Hippocampal formation (tissue), 2 donors: Measurements from ENCODE around the gene BCL11B.

Source experiments
- DNase-seq, 2 donors: peaks; one replicate each; lab custom pipeline; 2025; lab: John Stamatoyannopoulos, UW

The BCL11B gene

DNA sequence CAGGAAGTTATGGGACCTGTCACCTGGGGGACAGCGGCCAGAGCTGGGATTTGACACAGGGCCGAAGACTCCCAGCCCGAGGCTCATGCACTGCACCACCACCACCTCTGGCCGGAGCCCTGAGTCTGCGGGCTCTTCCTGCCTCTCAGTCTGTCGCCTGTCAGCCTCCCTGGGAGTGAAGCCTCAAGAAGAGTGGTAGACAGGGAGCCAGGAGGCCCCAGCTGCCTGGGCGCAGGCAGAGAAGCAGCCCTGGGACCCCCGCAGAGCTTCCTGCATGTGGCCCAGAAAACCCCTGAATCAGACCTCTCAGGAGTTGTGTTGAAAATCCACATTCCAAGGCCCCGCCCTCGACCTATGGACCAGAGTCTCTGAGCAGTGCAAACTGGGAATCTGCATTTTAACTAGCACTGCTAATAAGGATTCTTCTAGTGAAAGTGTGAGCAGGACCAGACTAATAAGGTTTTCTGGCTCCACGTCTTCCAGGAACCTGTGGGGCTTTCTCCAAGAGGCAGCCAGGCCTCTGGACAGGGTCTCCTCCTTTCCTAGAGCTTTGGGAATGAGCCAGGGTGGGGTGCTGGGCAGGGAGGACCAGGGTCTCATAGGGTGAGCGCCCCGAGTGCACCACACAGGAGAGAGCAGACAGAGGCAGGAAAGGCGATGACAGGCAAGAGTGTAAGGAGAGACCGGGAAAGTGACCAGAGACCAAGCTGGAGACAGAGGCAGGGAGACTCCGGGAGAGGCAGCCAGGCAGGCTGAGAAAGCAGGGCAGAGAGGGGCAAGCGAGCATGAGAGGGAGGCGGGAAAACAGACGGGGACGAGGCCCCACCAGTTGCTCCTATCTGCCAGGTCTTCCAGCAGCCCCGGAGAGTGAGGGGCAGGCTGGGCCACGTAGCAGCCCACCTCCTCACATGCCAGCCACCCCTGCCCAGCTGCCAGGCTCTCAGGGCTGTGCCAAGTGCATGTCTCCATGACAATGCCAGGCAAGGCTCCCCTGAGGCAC, 112.4 kb downstream of the BCL11B start:
- DNase-seq = no peak

DNA sequence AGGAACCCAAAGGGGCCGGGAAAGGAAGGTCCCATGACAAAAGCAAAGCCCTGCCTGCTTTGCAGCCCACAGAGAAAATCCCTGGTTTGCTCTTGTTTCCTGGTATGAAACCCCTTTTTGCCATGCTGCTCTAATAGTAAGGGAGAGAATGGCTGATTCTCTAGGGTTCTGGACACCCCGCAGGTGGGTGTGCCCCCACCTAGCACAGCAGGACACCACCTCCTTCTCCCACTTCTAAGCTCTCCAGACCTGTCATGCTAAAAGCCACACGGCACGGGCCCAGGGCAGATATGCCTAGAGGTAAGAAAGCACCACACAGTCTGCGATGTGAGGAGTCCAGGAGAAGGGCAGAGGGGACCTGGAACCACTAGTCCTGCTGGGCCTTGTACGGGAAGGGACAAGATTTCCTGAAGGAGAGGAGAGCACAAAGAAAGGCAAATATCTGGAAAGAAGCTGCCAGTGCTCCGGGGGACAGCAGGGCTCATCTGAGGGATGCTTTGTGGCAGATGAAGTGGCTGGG, 113.3 kb downstream of the BCL11B start:
- DNase-seq = no peak

DNA sequence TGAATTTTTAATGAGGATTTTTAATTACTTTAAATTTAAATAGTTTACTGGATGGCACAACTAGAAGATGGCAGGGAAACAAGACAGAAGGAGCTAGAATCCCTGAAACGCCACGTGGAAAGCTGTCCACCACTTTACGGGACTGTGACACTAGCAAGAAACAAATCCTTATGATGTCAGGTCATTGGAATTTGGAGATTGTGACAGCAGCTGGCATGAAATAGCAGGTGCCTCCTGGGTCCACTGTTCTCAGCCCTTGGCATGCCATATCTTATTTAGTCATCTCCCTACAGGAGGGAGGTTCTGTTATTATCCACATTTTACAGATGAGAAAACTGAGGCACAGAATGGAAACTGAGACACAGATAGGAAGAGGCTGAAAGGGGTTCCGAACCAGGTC, 113.8 kb downstream of the BCL11B start:
- DNase-seq = no peak

DNA sequence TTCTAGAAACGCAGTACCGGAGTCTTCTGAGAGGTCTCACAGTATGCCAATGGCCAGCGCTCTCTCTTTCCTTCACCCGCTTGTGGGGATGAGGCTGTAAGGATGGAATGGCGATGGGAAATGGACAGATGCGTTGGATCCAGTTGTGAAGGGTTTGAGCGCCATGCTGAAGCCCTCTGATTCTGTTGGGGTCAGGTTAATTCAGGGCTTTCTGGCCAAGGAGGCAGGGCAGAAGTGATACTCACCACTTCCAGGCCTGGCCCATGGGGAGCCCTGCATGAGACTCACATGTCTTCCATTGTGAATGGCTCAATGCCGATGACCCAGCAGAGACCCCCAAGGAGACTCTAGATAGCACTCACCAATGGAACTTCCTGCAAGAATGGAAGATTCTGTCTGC, 114.3 kb downstream of the BCL11B start:
- no peak for DNase-seq

DNA sequence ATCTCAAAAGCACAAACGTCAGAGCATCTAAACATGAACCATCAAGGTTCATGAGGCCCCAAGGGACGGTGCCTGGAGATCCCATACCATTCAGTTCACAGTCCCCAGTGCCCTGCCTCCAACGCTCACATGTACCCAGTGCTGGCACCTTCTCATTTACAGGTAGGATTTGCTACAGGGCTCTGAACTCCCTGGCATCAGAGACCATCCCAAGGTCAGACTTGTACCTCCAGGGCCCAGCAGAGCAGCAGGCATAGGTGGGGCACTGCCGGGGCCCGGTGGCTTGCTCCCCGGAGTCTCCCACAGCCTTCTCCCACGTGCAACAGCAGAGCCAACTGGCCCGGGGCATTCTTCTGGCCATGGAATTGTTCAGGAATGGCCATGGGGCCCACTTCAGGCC, 114.8 kb downstream of the BCL11B start:
- no peak for DNase-seq

DNA sequence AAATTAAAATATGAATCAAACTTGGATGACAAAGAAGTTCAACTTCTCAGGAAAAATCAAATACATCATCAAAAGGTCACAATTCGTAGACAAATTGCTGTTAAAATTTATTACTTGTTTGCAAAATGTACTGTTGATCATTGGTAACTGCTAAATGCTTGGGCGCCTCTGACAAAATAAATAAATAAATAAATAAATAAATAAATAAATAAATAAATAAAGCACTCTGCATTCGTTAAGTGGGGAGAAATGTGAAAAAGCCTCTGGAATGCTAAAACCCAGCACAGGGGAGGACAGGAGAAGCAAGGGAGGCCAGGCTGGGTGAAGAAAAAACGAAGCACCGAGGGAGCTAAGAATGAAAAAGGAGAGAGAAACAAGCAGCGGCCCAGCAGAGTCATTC, 115.2 kb downstream of the BCL11B start:
- DNase-seq = no peak

DNA sequence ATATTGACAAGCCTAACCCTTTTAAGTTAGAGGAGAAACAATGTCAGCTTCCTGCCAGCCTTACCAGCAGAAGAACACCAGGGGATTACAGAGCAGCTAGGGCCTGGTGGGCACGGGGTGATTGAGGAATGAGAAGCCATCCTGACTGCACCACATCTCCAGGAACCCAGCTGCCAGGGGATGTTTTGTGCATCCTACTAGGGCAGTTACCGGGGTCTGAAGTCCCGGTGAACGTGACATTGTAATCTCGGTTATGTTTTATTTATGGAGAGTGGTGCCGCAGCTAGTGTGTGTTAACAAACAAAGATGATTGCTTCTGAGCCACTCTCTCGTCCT, 115.9 kb downstream of the BCL11B start:
- no peak for DNase-seq

DNA sequence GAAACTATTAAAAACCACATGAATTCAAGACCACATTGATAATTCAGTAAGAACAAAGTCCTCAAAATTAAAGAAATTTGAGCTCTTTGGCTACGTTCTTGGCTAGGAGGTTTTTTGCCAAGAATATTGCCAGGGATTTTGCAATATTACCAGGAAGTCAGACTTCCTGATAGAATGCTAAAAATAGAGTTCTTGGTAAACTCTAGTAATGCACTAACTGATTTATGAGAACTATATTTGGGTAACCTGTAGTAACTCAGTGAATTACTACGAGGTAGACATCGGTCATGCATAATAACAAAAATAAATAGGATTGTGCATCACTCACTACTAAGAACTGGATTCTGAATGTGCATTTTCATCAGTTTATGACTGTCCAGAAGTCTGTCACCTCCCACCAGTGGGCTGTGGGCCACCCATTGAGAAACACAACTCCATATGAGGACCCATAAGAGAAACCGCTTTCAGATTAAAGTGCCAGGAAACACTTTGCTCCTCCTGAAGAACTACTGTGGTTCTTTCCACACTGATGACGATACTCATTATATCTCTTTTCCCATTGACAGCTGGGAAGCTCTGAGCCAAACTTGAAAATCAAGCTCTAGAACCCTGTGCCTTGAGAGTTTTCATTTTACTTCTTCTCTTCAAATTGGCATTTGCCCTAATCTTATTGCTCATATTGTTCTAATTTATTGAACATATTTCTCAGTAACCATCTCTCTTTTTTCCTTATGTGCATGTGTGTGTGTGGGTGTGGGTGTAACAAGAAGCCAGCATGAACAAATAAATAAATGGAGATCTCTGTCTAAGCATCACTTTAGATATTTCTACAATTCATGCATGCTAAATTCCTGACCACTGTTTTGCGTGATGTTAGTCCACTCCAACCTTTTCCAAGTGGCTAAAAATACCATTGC, 116.6 kb downstream of the BCL11B start:
- DNase-seq = no peak

DNA sequence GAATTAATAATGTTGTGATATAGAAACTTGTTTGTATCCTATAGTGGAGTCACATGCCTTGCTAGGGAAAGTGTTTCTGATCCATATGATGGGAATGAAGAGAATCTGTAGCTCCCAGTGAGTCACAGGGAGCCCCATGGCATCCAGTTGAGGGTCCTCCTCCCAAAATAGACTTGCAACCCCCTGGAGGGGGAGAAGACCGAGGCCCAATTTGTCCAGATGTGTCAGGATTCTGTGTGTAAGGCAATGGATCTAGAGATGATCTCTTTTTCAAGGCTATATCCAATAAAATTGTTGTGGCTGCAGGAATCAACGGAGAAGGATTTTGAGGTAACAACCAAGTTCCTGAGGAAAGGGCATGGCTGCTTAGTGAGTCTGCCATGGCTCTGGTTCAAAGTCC, 121.8 kb downstream of the BCL11B start:
- no peak for DNase-seq

DNA sequence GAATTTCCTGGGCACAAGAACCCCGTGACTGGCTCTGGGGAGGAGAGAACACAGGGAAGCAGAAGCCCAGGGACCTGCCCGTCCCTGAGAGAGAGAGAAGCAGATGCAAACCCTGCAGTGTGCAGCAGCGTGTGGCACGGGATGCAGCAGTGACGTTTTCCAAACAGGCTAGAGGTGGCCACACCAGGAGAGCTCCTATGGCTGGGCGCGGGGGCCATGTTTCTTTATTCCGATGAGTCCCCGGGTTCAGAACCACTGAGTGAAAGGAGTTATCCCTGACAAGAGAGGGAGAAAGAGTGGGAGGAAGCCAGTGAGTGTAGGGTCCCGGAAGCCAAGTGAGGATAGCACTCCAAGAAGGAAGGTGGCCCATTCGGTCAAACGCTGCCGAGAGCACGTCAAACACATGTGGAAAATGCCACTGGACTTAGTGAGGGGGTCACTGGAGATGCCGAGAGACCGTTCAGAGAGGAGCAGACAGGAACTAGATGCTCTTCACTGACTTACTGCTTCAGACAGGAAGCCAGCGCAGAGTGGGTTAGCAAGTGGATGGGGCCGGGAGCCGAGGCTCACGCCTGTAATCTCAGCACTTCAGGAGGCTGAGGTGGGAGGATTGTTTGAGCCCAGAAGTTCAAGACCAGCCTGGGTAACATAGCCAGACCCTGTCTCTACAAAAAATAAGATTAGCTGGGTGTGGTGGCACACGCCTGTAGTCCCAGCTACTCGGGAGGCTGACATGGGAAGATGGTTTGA, 123.0 kb downstream of the BCL11B start:
- no peak for DNase-seq

DNA sequence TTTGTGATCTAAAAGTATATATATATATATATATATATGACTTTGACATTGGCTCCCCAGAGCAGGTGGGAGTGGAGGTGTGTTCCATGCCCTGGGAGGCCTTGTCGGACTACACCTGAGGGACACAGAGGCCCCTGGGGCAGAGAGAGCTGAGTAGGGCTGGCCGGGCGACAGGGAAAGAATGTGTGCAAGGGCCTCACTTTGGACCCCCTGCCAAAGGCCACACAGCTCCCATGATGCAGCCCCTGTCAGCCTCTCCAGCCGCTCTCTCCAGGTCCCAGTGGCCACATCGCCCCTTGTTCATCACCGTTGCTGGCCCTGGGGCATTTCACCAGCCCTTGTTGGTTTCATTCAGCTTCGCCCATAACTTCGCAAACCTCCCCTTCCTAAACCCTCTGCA, 123.9 kb downstream of the BCL11B start:
- DNase-seq = no peak

DNA sequence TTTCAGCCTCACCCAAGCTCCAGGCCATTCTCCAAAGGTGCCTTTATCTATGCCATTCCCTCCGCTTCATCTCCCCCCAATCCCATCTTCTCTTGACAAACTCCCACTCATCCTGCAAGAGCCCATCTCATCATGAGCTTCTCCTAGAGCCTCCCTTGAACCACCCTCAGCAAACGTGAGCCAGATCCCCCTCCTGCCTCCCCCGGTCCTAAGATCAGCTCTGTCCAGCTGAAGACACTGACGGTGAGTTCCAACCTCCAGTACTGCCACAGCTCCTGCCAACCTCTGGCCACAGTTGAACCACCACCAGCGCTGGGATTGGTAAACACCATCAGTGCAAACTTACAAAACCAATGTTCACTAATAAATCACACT, 124.6 kb downstream of the BCL11B start:
- DNase-seq = no peak

DNA sequence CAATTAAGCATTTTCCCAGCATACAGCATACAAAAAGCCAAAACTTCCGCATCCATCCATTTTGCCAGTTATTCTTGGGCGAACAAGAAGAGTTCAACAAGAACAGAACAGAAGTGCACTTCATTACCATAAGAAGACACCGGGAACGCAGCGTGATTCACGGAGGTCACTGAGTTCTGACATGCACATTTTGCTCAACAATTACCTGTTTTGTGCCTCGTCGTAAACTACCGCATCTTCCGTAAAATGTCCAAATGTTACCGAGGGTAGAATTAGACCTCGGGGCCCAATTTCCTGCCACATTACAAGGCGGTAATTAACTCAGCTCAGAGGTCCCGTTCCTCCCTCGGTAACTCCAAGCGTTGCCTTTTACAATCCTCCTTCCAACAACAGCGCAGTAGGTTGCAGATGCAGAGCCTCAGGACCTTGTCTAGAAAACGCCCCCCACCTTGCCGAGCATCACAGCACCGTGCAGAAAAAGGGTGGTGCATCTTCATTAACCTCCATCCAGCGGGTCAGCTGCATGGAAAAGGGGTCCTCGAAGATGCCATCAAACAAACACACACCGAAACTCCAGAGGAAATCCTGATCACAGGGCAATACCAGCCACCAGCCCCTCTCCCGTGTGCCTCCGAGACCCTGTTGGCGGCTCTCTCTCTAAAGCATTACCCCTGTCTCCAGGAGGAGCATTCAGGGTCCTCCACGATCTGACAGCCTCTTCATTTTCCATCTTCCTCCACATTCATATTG, 125.2 kb downstream of the BCL11B start:
- no peak for DNase-seq

DNA sequence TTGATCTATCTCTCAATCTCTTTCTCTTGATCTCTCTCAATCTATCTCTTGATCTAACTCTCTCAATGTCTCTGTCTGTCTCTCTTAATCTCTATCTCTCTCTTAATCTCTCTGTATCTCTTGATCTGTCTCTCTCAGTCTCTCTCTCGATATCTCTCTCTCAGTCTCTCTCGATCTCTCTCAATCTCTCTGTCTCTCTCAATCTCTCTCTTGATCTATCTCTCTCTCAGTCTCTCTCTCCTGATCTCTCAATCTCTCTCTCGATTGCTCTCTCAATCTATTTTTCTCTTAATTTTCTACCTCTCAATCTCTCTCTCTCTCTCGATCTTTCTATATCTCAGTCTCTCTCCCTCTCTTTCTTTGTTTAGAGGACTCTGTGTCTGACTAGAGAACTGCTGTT, 126.7 kb downstream of the BCL11B start:
- DNase-seq = no peak

DNA sequence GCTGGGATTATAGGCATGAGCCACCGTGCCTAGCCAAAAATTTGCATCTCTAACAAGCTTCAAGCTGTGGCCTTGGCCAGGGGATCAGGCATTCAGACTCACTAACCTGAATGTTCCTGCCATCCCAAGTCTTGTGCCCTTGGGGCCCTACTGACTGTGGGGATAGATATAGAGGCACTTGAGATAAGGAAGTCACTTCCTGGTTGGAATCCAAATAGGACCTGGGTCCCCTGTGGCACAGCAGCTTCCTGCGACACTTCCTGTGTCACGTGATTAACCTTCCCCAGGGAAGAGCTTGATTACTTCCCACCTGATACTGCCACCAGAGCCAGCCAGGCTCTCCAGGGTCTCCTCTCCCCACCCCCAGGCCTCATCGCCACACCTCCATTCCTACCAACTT, 128.2 kb downstream of the BCL11B start:
- DNase-seq = no peak

DNA sequence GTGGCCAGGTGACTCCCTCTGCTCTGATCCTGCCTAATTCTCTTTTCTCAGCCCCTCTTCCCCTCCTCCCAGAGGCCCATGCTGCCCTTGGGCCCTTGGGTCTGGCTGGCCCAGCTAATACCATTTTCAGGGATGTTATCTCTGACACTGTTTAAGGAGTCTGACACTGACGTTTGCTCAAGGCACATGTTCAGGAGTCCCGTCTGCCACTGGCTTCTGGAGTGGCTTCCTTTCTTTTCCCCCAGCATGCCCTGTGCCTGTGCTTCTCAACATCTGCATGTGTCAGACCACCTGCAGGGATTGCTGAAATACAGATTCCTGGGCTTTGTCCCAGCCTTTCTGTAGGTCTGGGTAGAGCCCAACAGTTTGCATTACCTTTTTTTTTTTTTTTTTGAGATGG, 128.9 kb downstream of the BCL11B start:
- no peak for DNase-seq

DNA sequence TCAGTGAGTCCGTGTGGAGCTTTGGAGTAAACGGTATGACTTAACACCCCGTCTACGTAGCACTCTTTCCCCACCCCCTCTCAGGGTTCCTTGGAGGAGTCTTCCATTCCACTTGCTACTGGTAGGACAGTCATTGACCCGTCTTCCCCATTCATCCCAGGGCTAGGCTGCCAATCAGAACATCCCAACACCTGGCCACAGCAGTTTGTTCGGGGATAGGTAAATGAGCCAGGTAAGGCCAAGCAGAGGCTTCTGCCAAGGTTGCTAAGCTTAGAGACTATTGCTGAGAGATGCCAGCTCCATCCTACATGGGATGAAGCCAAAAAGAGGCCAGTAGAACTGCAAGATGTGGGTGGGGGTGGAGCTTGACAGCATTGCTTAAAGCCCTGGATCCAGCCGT, 130.8 kb downstream of the BCL11B start:
- no peak for DNase-seq

DNA sequence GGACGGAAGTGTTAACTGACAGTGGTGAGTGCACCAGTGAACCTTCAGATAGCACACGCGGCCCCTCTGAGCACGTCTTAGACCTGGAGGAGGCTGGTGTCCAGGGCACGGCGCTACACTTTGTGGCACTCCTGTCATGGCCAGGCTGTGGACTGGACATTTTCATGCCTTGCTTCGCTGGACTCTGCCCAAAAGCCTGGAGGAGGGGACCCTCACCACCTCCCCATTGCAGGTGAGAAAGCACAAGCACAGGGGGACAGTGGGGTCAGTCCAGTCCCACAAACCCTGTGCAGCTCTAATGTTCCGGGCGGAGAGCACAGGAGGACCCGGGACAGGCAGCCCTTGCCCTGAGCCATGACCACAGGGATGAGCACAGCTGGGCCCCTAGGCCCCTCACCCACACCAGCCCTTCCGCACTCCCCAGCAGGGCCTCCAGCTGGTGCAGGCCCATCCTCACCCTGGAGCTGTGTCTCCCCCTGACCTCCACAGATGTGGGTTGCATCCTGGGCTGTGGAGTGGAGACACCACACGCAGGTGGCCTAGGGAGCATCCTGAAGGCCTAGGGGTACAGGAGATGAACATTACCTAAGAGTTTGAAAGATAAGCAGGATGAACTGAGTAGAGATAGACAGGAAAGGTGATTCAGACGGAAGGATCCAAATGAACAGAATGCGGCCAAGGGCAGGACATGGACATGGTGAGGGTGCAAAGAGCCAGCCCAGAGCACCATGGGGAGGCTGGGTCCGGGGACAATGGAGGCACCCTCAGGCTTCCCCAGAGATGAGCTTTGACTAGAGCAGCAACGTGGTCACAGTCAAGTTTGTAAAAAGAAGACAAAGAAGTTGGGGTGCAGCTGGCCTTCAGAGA, 132.8 kb downstream of the BCL11B start:
- DNase-seq = no peak

DNA sequence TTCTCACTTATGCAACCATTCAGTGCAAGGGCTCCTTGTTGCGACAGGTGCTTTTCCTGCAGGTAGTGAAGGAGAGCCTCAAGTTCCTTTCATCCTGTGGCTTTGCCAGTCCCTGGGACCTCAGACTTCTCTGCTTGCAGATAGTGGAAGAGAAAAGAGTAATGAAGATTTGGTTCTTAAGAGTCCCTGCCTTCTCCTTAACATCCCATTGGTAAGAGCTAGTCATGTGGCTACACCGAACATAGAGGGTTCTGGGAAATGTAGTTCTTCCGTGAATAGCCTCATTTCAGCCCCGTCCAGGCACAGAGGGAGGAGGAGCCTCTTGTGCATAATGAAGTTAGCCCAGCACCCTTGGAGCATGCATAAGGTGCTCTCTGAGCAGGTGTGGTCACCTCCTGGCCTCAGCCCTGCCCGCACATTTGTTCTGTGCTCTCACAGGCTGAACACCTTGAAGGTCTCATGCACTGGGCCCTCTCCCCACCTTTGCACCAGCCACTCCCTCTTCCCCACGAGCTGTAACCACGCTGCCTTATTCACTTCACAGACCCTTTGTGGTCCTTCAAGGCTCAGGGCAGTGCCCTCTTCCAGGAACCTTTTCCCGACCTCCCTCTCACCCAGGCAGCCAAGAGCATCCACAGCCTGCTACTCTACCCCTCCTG, 134.0 kb downstream of the BCL11B start:
- DNase-seq = no peak
